Vagina (tissue), 2 donors: Measurements from ENCODE around the gene PRB2.

ENCODE experiments used
- POLR2A ChIP-seq, 2 donors: fragments of 450-650 bp; IDR thresholded peaks; one replicate each; pipeline ENCODE4 v1.6.1; 2017; ENCODE audit warnings: antibody characterized with exemption in 2 of 2, mild to moderate bottlenecking in 2 of 2, moderate library complexity in 2 of 2
- POLR2AphosphoS5 ChIP-seq, 2 donors: sonication (generic); formaldehyde crosslinking; IDR thresholded peaks; one replicate each; pipeline ENCODE4 v1.9.0; 2017; ENCODE audit warnings: antibody characterized with exemption in 2 of 2, mild to moderate bottlenecking in 2 of 2, low read depth in 1 of 2; ENCODE audit not compliant: insufficient read depth in 1 of 2
- TF ChIP-seq, protein P1 (sequence below), 3 experiments: fragments of 450-650 bp in 2 of 3; fragments of 200-600 bp in 1 of 3; sonication (generic) in 1 of 3; IDR thresholded peaks; one replicate each; pipeline ENCODE4 v1.5.1; 2017 to 2019; ENCODE audit warnings: antibody characterized with exemption in 3 of 3, mild to moderate bottlenecking in 2 of 3, moderate library complexity in 2 of 3

DNA sequence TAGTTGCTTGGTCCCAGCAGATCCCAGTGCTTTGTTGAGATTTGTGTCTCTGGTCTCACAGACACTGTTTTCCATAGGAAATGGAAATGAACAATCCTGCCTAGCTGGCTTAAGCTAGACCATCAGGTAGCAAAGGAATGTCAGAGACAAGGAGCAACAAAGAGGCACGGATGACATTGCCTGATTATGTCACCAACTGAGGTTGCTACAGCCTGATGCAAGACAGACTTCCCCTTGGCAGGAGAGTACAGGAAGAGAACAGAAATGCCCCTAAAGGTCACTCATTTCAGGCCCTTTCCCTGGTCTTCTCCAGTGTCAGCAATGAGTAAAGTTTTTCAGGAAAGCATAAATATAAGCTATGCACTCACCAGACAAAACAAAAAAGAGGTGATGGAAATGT lies 2.0 kb upstream of the PRB2 start:
- TF ChIP-seq, protein P1, sequence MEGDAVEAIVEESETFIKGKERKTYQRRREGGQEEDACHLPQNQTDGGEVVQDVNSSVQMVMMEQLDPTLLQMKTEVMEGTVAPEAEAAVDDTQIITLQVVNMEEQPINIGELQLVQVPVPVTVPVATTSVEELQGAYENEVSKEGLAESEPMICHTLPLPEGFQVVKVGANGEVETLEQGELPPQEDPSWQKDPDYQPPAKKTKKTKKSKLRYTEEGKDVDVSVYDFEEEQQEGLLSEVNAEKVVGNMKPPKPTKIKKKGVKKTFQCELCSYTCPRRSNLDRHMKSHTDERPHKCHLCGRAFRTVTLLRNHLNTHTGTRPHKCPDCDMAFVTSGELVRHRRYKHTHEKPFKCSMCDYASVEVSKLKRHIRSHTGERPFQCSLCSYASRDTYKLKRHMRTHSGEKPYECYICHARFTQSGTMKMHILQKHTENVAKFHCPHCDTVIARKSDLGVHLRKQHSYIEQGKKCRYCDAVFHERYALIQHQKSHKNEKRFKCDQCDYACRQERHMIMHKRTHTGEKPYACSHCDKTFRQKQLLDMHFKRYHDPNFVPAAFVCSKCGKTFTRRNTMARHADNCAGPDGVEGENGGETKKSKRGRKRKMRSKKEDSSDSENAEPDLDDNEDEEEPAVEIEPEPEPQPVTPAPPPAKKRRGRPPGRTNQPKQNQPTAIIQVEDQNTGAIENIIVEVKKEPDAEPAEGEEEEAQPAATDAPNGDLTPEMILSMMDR (IDR thresholded peaks at IDR 0.05), result no peak
- TF ChIP-seq POLR2AphosphoS5 (IDR thresholded peaks at IDR 0.05; ENCODE audit: insufficient read depth in 1 of 2, low read depth in 1 of 2) (no peak), POLR2A (IDR thresholded peaks at IDR 0.05) (no peak)
